ENCODE results near the gene IRF2BP1. TPM values are rescaled to one million over a fixed set of nuclear protein-coding genes. Genes with fewer than 3 reads are reported as not detected.
"Not testable (repeated sequence)": the region's sequence is repeated elsewhere in the genome, so short reads cannot be mapped to it uniquely, and the experiment has no call there.

The IRF2BP1 gene
- total RNA-seq, 4 donors from 2014 or later: 24.7 to 36.9 (median 30.7) TPM

GRCh38 chr19:45897261-45897812 lies 11.4 kb upstream of the IRF2BP1 start:
- TF ChIP-seq EP300 (IDR thresholded peaks at IDR 0.05) (no peak), CTCF (IDR thresholded peaks at IDR 0.05) (no peak), POLR2A (IDR thresholded peaks at IDR 0.05) (no peak), POLR2AphosphoS5 (IDR thresholded peaks at IDR 0.05) (no peak)
- H3K9me3 ChIP-seq: no peaks in the 10 kb centered on the region
- no peak for DNase-seq (ENCODE audit: low spot score in 2 of 2)
- no peaks in the 10 kb centered on the region for H3K27me3 ChIP-seq
- H3K4me3 ChIP-seq: no peak overlapping the region
- peaks cover 41% of the 10 kb centered on the region for H3K36me3 ChIP-seq
- no peak overlapping the region for H3K27ac ChIP-seq
- H3K4me1 ChIP-seq: peaks cover 18% of the 10 kb centered on the region
- WGBS: 88% methylated on average over 8 of the region's 8 CpGs

GRCh38 chr19:45895983-45896599 lies 10.2 kb upstream of the IRF2BP1 start:
- not testable (repeated sequence) for H3K9me3 ChIP-seq; H3K27ac ChIP-seq; DNase-seq (ENCODE audit: low spot score in 2 of 2); H3K27me3 ChIP-seq; H3K4me1 ChIP-seq; H3K4me3 ChIP-seq
- H3K36me3 ChIP-seq: peaks cover 45% of the 10 kb centered on the region
- 94% methylated on average over 12 of the region's 12 CpGs for WGBS

GRCh38 chr19:45895519-45895972 lies 9.6 kb upstream of the IRF2BP1 start:
- Histone ChIP-seq H3K9me3 (no peaks in the 10 kb centered on the region), H3K36me3 (peaks cover 50% of the 10 kb centered on the region), H3K4me1 (peaks cover 3% of the 10 kb centered on the region), H3K27me3 (no peaks in the 10 kb centered on the region), H3K27ac (no peak overlapping the region), H3K4me3 (no peak overlapping the region)
- TF ChIP-seq POLR2AphosphoS5 (IDR thresholded peaks at IDR 0.05): no peak
- no peak for TF ChIP-seq EP300 (IDR thresholded peaks at IDR 0.05)
- TF ChIP-seq POLR2A (IDR thresholded peaks at IDR 0.05): no peak
- no peak for TF ChIP-seq CTCF (IDR thresholded peaks at IDR 0.05)
- no peak for DNase-seq (ENCODE audit: low spot score in 2 of 2)
- 83% methylated on average over 9 of the region's 9 CpGs for WGBS

- Histone ChIP-seq H3K4me3 (no peak overlapping the region), H3K4me1 (peaks cover 9% of the 10 kb centered on the region), H3K27me3 (no peaks in the 10 kb centered on the region), H3K27ac (no peak overlapping the region), H3K9me3 (no peaks in the 10 kb centered on the region), H3K36me3 (peaks cover 24% of the 10 kb centered on the region)
- WGBS: 87% methylated on average over 10 of the region's 17 CpGs
- no peak for DNase-seq (ENCODE audit: low spot score in 2 of 2)
- no peak for TF ChIP-seq CTCF (IDR thresholded peaks at IDR 0.05)
- no peak for TF ChIP-seq EP300 (IDR thresholded peaks at IDR 0.05)
- no peak for TF ChIP-seq POLR2AphosphoS5 (IDR thresholded peaks at IDR 0.05)
- TF ChIP-seq POLR2A (IDR thresholded peaks at IDR 0.05): no peak
These were observed 4.9 kb upstream of the IRF2BP1 start for GRCh38 chr19:45890877-45891276.

GRCh38 chr19:45889210-45889885 lies 3.4 kb upstream of the IRF2BP1 start:
- Histone ChIP-seq H3K27me3 (no peaks in the 10 kb centered on the region), H3K27ac (no peak overlapping the region), H3K4me1 (peaks cover 22% of the 10 kb centered on the region), H3K9me3 (no peaks in the 10 kb centered on the region), H3K4me3 (no peak overlapping the region), H3K36me3 (peaks cover 13% of the 10 kb centered on the region)
- DNase-seq (ENCODE audit: low spot score in 2 of 2): no peak
- TF ChIP-seq EP300 (IDR thresholded peaks at IDR 0.05) (no peak), POLR2AphosphoS5 (IDR thresholded peaks at IDR 0.05) (no peak), CTCF (IDR thresholded peaks at IDR 0.05) (no peak), POLR2A (IDR thresholded peaks at IDR 0.05) (no peak)
- 79% methylated on average over 6 of the region's 6 CpGs for WGBS
